Endothelial cell of umbilical vein (primary cell): ENCODE data around the gene CNTN2. TPM values are rescaled to one million over a fixed set of nuclear protein-coding genes. Genes with fewer than 3 reads are reported as not detected.

Source experiments
- BruUV-seq: library from RNA; stranded (reverse); fragments of 400-500 nt; replicated peaks from 2 replicates; lab custom pipeline; 2021; lab: Mats Ljungman, UMichigan
- CTCF ChIA-PET: fragments of 300-600, 350-600 bp; sonication (Branson Sonifier 250); formaldehyde crosslinking; loops from one replicate; lab custom pipeline; 2021; ENCODE audit warnings: antibody characterized with exemption, inconsistent platforms; lab: Charles Lee
- POLR2A ChIA-PET: fragments of 300-600, 350-600 bp; sonication (Branson Sonifier 250); formaldehyde crosslinking; loops from one replicate; lab custom pipeline; 2021; ENCODE audit warnings: antibody characterized with exemption, inconsistent platforms; lab: Charles Lee
- DNase-seq: peaks from one replicate; pipeline ENCODE4 v3.0.0-alpha.2; 2011; ENCODE audit warnings: low read depth, low spot score
- FAIRE-seq: peaks from 2 replicates; lab custom pipeline; 2011; peaks lifted over from hg19 to GRCh38; lab: Jason Lieb, UNC
- H2AFZ ChIP-seq: 2 replicates; pipeline ENCODE4 v1.6.0; 2012; ENCODE audit warnings: low read depth, low read length, control low read depth, inconsistent platforms
- H3K27ac ChIP-seq: 2 replicates; pipeline ENCODE4 v1.5.1; 2011; ENCODE audit warnings: low read depth, mild to moderate bottlenecking, control low read depth, low read length, moderate library complexity; ENCODE audit not compliant: insufficient read depth
- H3K27me3 ChIP-seq, 2 experiments: 2 replicates each; pipeline versions ENCODE4 v1.6.0 to v1.6.1; 2011; ENCODE audit warnings: low read length in 2 of 2, mixed read lengths in 1 of 2; ENCODE audit not compliant: control insufficient read depth in 2 of 2, insufficient read depth in 2 of 2
- H3K36me3 ChIP-seq, 2 experiments: 2 replicates in 1 of 2; 3 replicates in 1 of 2; pipeline ENCODE4 v1.5.1; 2011; ENCODE audit warnings: low read length in 2 of 2, mild to moderate bottlenecking in 1 of 2, moderate library complexity in 1 of 2; ENCODE audit not compliant: control insufficient read depth in 2 of 2, insufficient read depth in 2 of 2; ENCODE audit errors: extremely low read depth in 1 of 2
- H3K4me1 ChIP-seq: 3 replicates; pipeline ENCODE4 v1.5.1; 2011; ENCODE audit warnings: mild to moderate bottlenecking, low read length; ENCODE audit not compliant: control insufficient read depth, insufficient read depth; ENCODE audit errors: extremely low read depth
- H3K4me2 ChIP-seq: 2 replicates; pipeline ENCODE4 v1.6.1; 2011; ENCODE audit warnings: low read length, control low read depth, mixed read lengths; ENCODE audit not compliant: insufficient read depth
- H3K4me3 ChIP-seq, 3 experiments: fragments of 200-600 bp in 1 of 3; sonication (generic), shearing (Covaris generic) in 1 of 3; replicated peaks in 1 of 3; 2 replicates each; pipeline ENCODE4 v1.5.1; 2011 to 2016; ENCODE audit warnings: control low read depth in 3 of 3, low read length in 3 of 3, mild to moderate bottlenecking in 2 of 3, inconsistent platforms in 1 of 3, low read depth in 1 of 3, moderate library complexity in 1 of 3; ENCODE audit not compliant: insufficient read depth in 1 of 3
- H3K79me2 ChIP-seq: 2 replicates; pipeline ENCODE4 v1.6.0; 2012; ENCODE audit warnings: low read length, inconsistent platforms; ENCODE audit not compliant: control insufficient read depth, insufficient read depth
- H3K9ac ChIP-seq: replicated peaks from 2 replicates; pipeline ENCODE3; 2011; ENCODE audit warnings: low read length, control low read depth; ENCODE audit not compliant: insufficient read depth; ENCODE audit errors: extremely low read depth
- H3K9me1 ChIP-seq: replicated peaks from 3 replicates; pipeline ENCODE4 v1.6.0; 2011; ENCODE audit warnings: mild to moderate bottlenecking, low read length; ENCODE audit not compliant: control insufficient read depth, insufficient read depth; ENCODE audit errors: extremely low read depth
- H3K9me3 ChIP-seq: replicated peaks from 2 replicates; pipeline ENCODE4 v1.5.1; 2012; ENCODE audit warnings: low read length, inconsistent platforms; ENCODE audit not compliant: control insufficient read depth, insufficient read depth
- H4K20me1 ChIP-seq: replicated peaks from 2 replicates; pipeline ENCODE3; 2011; ENCODE audit warnings: mild to moderate bottlenecking, low read length; ENCODE audit not compliant: control insufficient read depth, insufficient read depth; ENCODE audit errors: extremely low read depth
- EZH2 ChIP-seq: IDR thresholded peaks from 2 replicates; pipeline ENCODE4 v1.6.1; 2012; ENCODE audit warnings: borderline replicate concordance, low read depth, mild to moderate bottlenecking, moderate library complexity, low read length, inconsistent platforms; ENCODE audit not compliant: severe bottlenecking
- FOS ChIP-seq: IDR thresholded peaks from 2 replicates; pipeline ENCODE4 v1.6.1; 2011; ENCODE audit warnings: mild to moderate bottlenecking, low read length, moderate library complexity, borderline replicate concordance; ENCODE audit not compliant: insufficient read depth
- GATA2 ChIP-seq: IDR thresholded peaks from 2 replicates; pipeline ENCODE4 v1.7.0; 2011; ENCODE audit warnings: low read depth, mild to moderate bottlenecking, moderate library complexity, mixed read lengths, low read length; ENCODE audit not compliant: insufficient read length, insufficient read depth
- JUN ChIP-seq: IDR thresholded peaks from 2 replicates; pipeline ENCODE4 v1.6.1; 2011; ENCODE audit warnings: borderline replicate concordance, low read depth; ENCODE audit not compliant: insufficient read length, insufficient read depth
- MAX ChIP-seq: IDR thresholded peaks from 2 replicates; pipeline ENCODE4 v1.6.1; 2011; ENCODE audit not compliant: insufficient read depth, insufficient read length
- MYC ChIP-seq: IDR thresholded peaks from one replicate; pipeline ENCODE4 v1.6.1; 2011; ENCODE audit warnings: mild to moderate bottlenecking, low read depth, low read length
- POLR2A ChIP-seq: IDR thresholded peaks from 2 replicates; pipeline ENCODE4 v1.6.1; 2012; ENCODE audit warnings: low read depth, mild to moderate bottlenecking, control low read depth, low read length
- POLR2AphosphoS5 ChIP-seq: IDR thresholded peaks from 2 replicates; pipeline ENCODE4 v1.6.1; 2012; ENCODE audit warnings: low read depth, mild to moderate bottlenecking, control low read depth, low read length, moderate library complexity; ENCODE audit not compliant: insufficient read depth
- dilution Hi-C: fragments of 300-500 bp; cut with MboI; formaldehyde crosslinking; loops from one replicate; pipeline ENCODE4 v1.15.0; 2019; ENCODE audit warnings: low sequenced_read_pairs; ENCODE audit not compliant: extremely low pct_ligation_motif_present
- intact Hi-C: fragments of 100-400 bp; cut with micrococcal nuclease; formaldehyde crosslinking; loops from one replicate; pipeline ENCODE4 v1.10.0; 2022
- polyA plus RNA-seq, 4 experiments: library from polyadenylated mRNA; depleted of rRNA in 3 of 4; stranded (reverse) in 3 of 4; unstranded in 1 of 4; fragments of >200 nt; gene quantifications; 2 replicates each; pipeline versions ENCODE4 v1.2.1 to v1.2.3, GENCODE V29; 2011 to 2012; ENCODE audit warnings: missing spikeins in 1 of 4
- total RNA-seq: library from RNA; stranded (reverse); gene quantifications from 2 replicates; pipeline ENCODE4 v1.2.3, GENCODE V29; 2021
- TF ChIP-seq, protein P1 (sequence below), 2 donors: IDR thresholded peaks; 1 replicate in 1 of 2; 2 replicates in 1 of 2; pipeline ENCODE4 v1.5.1; 2011; ENCODE audit warnings: low read length in 2 of 2, mild to moderate bottlenecking in 2 of 2, moderate library complexity in 2 of 2, control low read depth in 1 of 2, inconsistent platforms in 1 of 2, low read depth in 1 of 2; ENCODE audit not compliant: insufficient read depth in 1 of 2; ENCODE audit errors: extremely low read depth in 1 of 2

CNTN2 gene
- total and polyA plus RNA-seq, 2 donors (not counting 3 experiments of a cell fraction or from before 2014, with no cell fraction given), result not detected

GRCh38 chr1:205111354-205111753 lies 68.3 kb downstream of the CNTN2 start:
- no TSS peak for BruUV-seq
- CTCF ChIA-PET, result interaction anchor here (1.6 kb wide), 1 partner anchor 30 kb away, joined by 4 read pairs; no protein-coding TSS in a partner anchor

More at GRCh38 chr1:205111354-205111753, 68.3 kb downstream of the CNTN2 start:
- no peak overlapping the region for H3K9ac ChIP-seq
- DNase-seq, result no peak
- H3K9me3 ChIP-seq, result no peaks in the 10 kb centered on the region
- H3K4me2 ChIP-seq, result no peak overlapping the region
- dilution Hi-C loops, result no loop called here
- H3K79me2 ChIP-seq, result peaks cover 4% of the 10 kb centered on the region
- TF ChIP-seq MAX (no peak), FOS (no peak), POLR2A (no peak), JUN (no peak), MYC (no peak), POLR2AphosphoS5 (no peak), EZH2 (no peak), GATA2 (no peak)
- TF ChIP-seq, protein P1, sequence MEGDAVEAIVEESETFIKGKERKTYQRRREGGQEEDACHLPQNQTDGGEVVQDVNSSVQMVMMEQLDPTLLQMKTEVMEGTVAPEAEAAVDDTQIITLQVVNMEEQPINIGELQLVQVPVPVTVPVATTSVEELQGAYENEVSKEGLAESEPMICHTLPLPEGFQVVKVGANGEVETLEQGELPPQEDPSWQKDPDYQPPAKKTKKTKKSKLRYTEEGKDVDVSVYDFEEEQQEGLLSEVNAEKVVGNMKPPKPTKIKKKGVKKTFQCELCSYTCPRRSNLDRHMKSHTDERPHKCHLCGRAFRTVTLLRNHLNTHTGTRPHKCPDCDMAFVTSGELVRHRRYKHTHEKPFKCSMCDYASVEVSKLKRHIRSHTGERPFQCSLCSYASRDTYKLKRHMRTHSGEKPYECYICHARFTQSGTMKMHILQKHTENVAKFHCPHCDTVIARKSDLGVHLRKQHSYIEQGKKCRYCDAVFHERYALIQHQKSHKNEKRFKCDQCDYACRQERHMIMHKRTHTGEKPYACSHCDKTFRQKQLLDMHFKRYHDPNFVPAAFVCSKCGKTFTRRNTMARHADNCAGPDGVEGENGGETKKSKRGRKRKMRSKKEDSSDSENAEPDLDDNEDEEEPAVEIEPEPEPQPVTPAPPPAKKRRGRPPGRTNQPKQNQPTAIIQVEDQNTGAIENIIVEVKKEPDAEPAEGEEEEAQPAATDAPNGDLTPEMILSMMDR (IDR thresholded peaks at IDR 0.05; ENCODE audit: extremely low read depth in 1 of 2, insufficient read depth in 1 of 2, low read depth in 1 of 2, low read length in 2 of 2), result no peak
- FAIRE-seq, result no peak
- no peak overlapping the region for H3K27ac ChIP-seq
- H3K4me3 ChIP-seq, result no peak overlapping the region
- H3K36me3 ChIP-seq, result peaks cover 3 to 8% of the 10 kb centered on the region in 2 experiments
- H3K9me1 ChIP-seq, result no peaks in the 10 kb centered on the region
- no peaks in the 10 kb centered on the region for H4K20me1 ChIP-seq
- intact Hi-C loops, result no loop called here
- POLR2A ChIA-PET, result no interaction called here
- H3K4me1 ChIP-seq, result no peaks in the 10 kb centered on the region
- no peaks in the 10 kb centered on the region for H3K27me3 ChIP-seq
- no peak overlapping the region for H2AFZ ChIP-seq
